Stimulated activated CD4-positive, alpha-beta T cell treated with anti-CD3 and anti-CD28 coated beads, Interleukin-1b, Interleukin-23, amount 100 ng/mL, for 24 hours (primary cell): ENCODE results near the gene SCGN.
"Not testable (repeated sequence)": the region's sequence is repeated elsewhere in the genome, so short reads cannot be mapped to it uniquely, and the experiment has no call there.

Source experiments
- DNase-seq, 4 experiments: peaks; one replicate each; pipeline ENCODE4 v3.0.0-alpha.2; 2020; ENCODE audit warnings: low read depth in 4 of 4, low spot score in 1 of 4

The SCGN gene

GRCh38 chr6:25726122-25726911 lies 74.3 kb downstream of the SCGN start:
- no peak for DNase-seq

DNA sequence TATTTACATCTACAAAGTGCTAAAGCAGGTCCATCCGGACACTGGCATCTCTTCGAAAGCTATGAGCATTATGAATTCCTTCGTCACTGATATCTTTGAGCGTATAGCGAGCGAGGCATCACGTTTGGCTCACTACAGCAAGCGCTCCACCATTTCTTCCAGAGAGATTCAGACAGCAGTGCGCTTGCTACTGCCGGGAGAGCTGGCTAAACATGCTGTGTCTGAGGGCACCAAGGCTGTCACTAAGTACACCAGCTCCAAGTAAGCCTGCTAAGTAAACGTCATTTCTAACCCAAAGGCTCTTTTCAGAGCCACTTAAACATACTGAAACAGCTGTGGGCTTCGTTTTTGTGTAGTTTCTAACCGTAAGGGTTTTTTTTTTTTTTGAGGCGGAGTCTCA lies 75.0 kb downstream of the SCGN start:
- DNase-seq, result no peak

DNA sequence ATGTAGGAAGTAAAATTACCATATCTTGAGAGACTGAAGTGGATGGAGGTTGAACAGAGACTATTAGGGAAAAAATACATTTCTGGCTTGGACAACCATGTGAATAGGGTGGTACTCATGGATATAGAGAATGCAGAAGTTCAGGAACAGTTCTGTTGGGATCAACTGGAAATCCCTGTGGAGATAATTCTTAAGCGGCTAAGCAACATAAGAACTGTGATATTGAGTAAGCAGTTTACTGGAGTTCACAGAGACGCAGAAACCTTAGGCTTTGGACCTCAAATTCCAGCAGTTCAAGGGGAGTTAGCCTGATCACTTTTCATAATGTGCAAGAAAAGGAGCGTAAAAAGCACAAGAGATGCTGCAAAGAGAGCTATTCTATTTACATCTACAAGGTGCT lies 78.9 kb downstream of the SCGN start:
- DNase-seq, result no peak

GRCh38 chr6:25731721-25732120 lies 79.7 kb downstream of the SCGN start:
- no peak for DNase-seq

DNA sequence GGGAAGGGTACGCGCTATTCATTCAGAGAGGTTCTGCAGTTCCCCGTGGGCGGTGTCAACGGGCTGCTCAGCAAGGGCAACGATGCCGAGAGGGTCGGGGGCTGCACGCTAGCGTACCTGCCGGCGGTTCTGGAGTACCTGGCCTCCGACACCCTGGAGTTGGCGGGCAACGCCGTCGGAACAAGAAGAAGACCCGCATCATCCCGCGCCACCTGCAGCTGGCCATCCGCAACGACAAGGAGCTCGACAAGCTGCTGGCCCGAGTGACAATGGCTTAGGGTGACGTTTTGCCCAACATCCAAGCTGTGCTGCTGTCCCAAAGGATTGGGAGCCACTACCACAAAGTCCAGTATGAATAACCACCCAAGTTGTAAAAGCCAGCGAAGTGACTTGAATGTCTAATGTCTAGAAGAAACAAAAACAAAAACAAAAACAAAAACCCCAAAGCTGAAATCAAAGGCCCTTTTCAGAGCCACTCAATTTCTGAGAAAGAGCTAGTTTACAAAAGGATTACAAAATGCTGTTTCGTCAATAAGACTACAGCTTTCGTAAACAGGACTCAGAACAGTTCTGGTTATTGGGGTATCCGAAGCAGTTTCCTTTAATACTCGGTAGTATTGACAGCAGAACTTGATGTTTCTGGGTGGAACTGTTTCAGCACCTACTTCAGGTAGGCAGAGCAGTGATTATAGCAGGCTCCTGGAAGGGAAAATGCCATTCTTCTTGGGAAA lies 80.6 kb downstream of the SCGN start:
- DNase-seq, result no peak

GRCh38 chr6:25735261-25735660 lies 83.2 kb downstream of the SCGN start:
- DNase-seq, result no peak

GRCh38 chr6:25743868-25744267 lies 91.9 kb downstream of the SCGN start:
- DNase-seq, result no peak

DNA sequence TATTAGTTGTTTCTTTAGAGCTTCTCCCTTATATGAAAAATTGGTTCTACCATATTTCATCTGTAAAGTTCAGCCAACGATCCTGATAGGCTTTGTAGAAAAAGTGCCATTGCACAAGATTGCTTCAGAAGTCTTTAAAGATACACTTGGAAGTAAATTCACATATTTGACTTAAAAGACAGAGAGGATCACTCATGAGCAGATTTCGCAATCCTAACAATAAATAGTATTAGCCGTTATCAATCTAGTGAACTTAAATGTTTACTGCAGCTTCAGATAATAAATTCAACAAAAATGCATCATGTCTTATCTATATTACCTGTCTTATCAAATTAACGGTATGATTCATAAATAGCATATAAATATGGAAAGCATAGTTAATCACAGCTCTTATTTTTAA lies 93.8 kb downstream of the SCGN start:
- no peak for DNase-seq

GRCh38 chr6:25746968-25747367 lies 95.0 kb downstream of the SCGN start:
- no peak for DNase-seq

- DNase-seq, result no peak
Observed at GRCh38 chr6:25747477-25747876, 95.5 kb downstream of the SCGN start.

DNA sequence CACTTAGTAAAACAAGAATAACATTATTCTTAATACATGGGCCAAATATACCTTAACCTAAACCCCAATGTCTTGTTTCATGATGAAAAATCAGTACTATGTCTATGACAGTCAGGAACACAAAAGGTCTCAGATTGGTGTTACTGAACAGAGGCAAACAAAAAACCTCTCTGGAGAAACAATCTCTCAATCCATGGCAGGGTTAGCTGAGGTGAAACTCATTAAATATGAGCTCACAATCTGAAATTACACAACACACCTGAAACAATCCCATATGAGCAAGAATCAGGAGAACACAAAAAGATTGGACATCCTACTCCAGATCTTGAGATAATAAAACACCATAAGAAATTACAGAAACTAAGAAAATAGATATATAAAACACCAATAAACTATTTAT lies 96.0 kb downstream of the SCGN start:
- DNase-seq, result no peak

- DNase-seq, result not testable (repeated sequence)
Observed at GRCh38 chr6:25748601-25749517, 96.8 kb downstream of the SCGN start.

- no peak for DNase-seq
Observed at GRCh38 chr6:25749837-25750236, 97.8 kb downstream of the SCGN start.

GRCh38 chr6:25750906-25751305 lies 98.9 kb downstream of the SCGN start:
- DNase-seq, result no peak
